ENCODE data around the gene HOXA13.

- TF ChIP-seq ZBTB11 (tag by site-specific recombination; conservative IDR thresholded peaks at IDR 0.05; ENCODE audit: low read depth) (no peak), CTCF (tag by site-specific recombination; IDR thresholded peaks at IDR 0.05) (no peak), OSR2 (tag by site-specific recombination; IDR thresholded peaks at IDR 0.05) (no peak), ZNF658 (tag by site-specific recombination; IDR thresholded peaks at IDR 0.05) (no peak), KLF10 (tag by site-specific recombination; IDR thresholded peaks at IDR 0.05) (no peak), ZNF664 (tag by site-specific recombination; IDR thresholded peaks at IDR 0.05) (no peak), ZNF274 (IDR thresholded peaks at IDR 0.05; ENCODE audit: low read length) (no peak), ZNF274 (tag by site-specific recombination; IDR thresholded peaks at IDR 0.05; ENCODE audit: borderline replicate concordance) (no peak), MZF1 (tag by site-specific recombination; IDR thresholded peaks at IDR 0.05; ENCODE audit: borderline replicate concordance) (no peak), ZBTB7A (tag by site-specific recombination; IDR thresholded peaks at IDR 0.05; ENCODE audit: low read depth) (no peak), ZFP37 (tag by site-specific recombination; IDR thresholded peaks at IDR 0.05) (no peak), ZNF792 (tag by site-specific recombination; IDR thresholded peaks at IDR 0.05) (no peak), KLF1 (tag by site-specific recombination; IDR thresholded peaks at IDR 0.05) (no peak), OVOL3 (tag by site-specific recombination; IDR thresholded peaks at IDR 0.05) (no peak)
- TF ChIP-seq, protein P1, sequence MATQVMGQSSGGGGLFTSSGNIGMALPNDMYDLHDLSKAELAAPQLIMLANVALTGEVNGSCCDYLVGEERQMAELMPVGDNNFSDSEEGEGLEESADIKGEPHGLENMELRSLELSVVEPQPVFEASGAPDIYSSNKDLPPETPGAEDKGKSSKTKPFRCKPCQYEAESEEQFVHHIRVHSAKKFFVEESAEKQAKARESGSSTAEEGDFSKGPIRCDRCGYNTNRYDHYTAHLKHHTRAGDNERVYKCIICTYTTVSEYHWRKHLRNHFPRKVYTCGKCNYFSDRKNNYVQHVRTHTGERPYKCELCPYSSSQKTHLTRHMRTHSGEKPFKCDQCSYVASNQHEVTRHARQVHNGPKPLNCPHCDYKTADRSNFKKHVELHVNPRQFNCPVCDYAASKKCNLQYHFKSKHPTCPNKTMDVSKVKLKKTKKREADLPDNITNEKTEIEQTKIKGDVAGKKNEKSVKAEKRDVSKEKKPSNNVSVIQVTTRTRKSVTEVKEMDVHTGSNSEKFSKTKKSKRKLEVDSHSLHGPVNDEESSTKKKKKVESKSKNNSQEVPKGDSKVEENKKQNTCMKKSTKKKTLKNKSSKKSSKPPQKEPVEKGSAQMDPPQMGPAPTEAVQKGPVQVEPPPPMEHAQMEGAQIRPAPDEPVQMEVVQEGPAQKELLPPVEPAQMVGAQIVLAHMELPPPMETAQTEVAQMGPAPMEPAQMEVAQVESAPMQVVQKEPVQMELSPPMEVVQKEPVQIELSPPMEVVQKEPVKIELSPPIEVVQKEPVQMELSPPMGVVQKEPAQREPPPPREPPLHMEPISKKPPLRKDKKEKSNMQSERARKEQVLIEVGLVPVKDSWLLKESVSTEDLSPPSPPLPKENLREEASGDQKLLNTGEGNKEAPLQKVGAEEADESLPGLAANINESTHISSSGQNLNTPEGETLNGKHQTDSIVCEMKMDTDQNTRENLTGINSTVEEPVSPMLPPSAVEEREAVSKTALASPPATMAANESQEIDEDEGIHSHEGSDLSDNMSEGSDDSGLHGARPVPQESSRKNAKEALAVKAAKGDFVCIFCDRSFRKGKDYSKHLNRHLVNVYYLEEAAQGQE (tag by site-specific recombination; IDR thresholded peaks at IDR 0.05) = no peak
These were observed 9.1 kb upstream of the HOXA13 start for GRCh38 chr7:27208998-27209397.
